Measurements from ENCODE around the gene PDE9A.
"Not testable (repeated sequence)": the region's sequence is repeated elsewhere in the genome, so short reads cannot be mapped to it uniquely, and the experiment has no call there.

Gene PDE9A

GRCh38 chr21:42720484-42720883, 67.1 kb downstream of the PDE9A start:
- not testable (repeated sequence) for DNase-seq

- no peak for DNase-seq
These were observed 68.0 kb downstream of the PDE9A start for GRCh38 chr21:42721341-42721824.

- no peak for DNase-seq
These were observed 68.7 kb downstream of the PDE9A start for GRCh38 chr21:42722153-42722552.

GRCh38 chr21:42722808-42723473, 69.5 kb downstream of the PDE9A start:
- no peak for DNase-seq

GRCh38 chr21:42724226-42724920, 71.0 kb downstream of the PDE9A start:
- DNase-seq: no peak

GRCh38 chr21:42725416-42725930, 72.1 kb downstream of the PDE9A start:
- DNase-seq: no peak

- no peak for DNase-seq
These were observed 78.0 kb downstream of the PDE9A start for GRCh38 chr21:42731264-42732032.

- DNase-seq: no peak
These were observed 78.6 kb downstream of the PDE9A start for GRCh38 chr21:42732033-42732410.

GRCh38 chr21:42733037-42733627, 79.7 kb downstream of the PDE9A start:
- no peak for DNase-seq

- no peak for DNase-seq
These were observed 80.5 kb downstream of the PDE9A start for GRCh38 chr21:42733874-42734273.

GRCh38 chr21:42734323-42734971, 81.0 kb downstream of the PDE9A start:
- DNase-seq: no peak

GRCh38 chr21:42735061-42735460, 81.6 kb downstream of the PDE9A start:
- no peak for DNase-seq

- no peak for DNase-seq
These were observed 82.5 kb downstream of the PDE9A start for GRCh38 chr21:42735944-42736343.

GRCh38 chr21:42736646-42737350, 83.4 kb downstream of the PDE9A start:
- no peak for DNase-seq

- DNase-seq: peak; percentile 35
These were observed 84.7 kb downstream of the PDE9A start for GRCh38 chr21:42737951-42738590.

- no peak for DNase-seq
These were observed 85.9 kb downstream of the PDE9A start for GRCh38 chr21:42739061-42739931.

- DNase-seq: no peak
These were observed 87.0 kb downstream of the PDE9A start for GRCh38 chr21:42740405-42740909.

GRCh38 chr21:42741066-42741465, 87.6 kb downstream of the PDE9A start:
- DNase-seq: no peak

GRCh38 chr21:42744520-42745445, 91.4 kb downstream of the PDE9A start:
- no peak for DNase-seq

All from CD4-positive, alpha-beta T cell treated with Interferon gamma for 1 hour (primary cell).